Stimulated activated CD8-positive, alpha-beta memory T cell treated with anti-CD3 and anti-CD28 coated beads, Interleukin-12 subunit alpha, Interleukin-12 subunit beta, amount 100 ng/mL, for 4 hours (primary cell): ENCODE measurements around the gene CLCF1.
A peak's percentile ranks its signal among the peaks of the same experiment; 100 is the strongest.

Experiments used
- DNase-seq: peaks from one replicate; pipeline ENCODE4 v3.0.0-alpha.2; 2020; ENCODE audit warnings: low read depth

CLCF1 gene

DNA sequence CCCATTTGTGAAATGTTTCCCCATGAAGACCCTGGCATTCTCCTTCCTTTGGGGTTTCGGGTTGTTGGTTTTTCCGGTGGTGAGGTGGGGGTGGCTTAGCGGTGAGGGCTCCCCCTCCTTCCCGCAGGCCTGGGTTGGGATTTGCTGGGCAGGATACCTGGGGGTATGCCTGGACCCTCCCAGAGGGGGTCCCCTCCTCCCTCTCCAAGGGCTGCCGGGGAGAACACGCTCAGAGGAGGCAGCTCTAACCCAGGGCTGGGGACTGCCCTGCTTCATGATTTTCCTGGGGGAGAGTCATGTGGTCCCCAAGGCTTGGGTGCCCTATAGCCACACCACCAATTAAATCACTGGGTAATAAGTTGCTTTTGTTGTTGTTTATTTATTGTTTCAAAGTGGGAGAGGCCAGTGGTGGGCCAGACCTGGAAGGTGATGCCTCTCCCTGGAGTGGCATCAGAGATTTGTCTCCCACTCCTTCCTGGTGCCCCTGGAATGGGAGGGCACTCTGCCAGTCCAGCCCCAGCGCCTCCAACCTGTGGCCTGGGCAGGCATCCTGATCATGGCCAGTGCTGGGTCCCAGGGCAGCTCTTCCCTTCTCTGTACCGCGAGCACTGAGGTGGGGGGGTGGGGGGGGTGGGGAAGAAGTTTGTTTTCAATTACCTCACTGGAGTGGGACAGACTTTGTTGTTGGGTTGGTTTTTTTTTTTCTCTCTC, 1.3 kb upstream of the CLCF1 start:
- no peak for DNase-seq

- peak; percentile 70 for DNase-seq
These were observed 511 bp upstream of the CLCF1 start for GRCh38 chr11:67373648-67374570.

GRCh38 chr11:67372321-67372992, 941 bp downstream of the CLCF1 start:
- DNase-seq: peak; percentile 16

DNA sequence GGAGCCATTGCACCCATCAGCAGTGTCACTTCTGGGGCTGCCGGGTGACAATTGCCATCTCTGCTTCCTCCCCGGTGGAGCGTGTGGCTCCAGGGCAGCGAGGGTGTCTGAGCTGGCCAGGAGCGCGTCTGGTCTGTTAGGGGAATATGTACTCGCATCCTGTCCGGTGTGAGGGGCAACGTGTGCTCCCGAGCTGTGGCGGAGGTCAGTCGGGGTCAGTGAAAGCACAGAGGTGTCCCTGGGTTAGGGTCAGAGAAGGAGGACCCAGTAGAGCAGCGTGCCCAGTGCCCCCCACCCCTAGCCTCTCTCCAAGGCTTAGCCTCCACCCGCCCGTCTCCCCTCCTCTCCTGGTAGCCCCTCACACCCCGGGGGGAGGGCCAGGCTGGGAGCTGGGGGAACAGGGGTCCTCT, 1.5 kb downstream of the CLCF1 start:
- no peak for DNase-seq

- no peak for DNase-seq
These were observed 2.0 kb downstream of the CLCF1 start for GRCh38 chr11:67371189-67371910.

DNA sequence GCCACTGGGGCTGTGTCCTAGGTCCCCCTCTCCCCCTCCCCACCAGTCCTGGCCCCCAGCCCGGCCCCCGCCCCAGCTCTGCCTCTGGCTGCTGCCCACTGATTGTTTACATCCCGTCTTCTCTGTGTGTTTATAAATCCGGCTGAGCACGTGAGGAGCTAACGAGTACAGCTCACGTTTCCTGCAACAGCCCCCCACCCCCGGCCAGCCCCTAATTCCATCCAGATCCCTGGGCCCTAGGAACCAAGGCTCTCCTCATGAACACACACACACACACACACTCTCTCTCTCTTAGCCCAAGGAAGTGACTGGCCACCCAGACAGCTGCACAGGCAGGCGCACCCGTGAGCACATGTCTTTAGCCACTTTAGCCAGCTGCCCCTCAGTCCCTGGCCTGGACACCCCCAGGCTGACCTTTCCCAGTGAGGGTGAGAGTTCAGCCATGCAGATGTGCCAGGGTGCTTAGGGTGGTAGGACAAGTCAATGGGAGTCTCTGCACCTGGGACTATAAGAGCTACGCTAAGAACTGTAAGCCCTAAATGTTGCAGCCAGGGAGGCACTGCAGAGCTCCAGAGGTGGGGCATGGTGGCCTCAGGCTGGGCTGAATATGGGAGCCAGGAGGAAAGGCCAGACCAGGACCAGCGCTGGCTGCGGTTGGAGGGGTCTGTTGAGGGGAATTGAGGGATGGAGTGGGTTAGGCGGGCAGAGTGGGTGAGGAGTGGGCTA, 2.9 kb downstream of the CLCF1 start:
- no peak for DNase-seq

DNA sequence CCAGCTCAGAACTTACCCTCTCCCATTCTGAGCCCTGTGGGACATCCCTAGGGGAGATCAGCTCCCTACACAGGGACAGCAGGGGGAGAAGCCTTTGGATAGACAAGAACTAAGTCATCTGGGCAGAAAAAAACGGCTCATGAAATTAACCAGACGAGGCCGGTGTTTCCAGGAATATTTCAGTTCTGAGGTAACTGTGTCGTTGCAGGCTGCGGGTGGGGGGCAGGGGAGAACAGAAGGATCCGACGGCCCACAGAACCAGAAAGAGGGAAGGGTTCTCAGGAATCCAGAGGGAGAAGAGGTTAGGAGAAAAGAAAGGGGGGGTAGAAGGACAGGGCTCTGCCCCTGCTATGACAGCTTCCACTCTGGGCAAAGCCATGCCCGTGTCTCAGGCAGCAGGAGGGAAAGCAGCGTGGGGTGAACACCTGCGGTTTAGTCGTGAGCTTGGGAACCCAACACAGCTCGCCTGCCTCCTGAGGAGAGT, 3.6 kb downstream of the CLCF1 start:
- DNase-seq: no peak

DNA sequence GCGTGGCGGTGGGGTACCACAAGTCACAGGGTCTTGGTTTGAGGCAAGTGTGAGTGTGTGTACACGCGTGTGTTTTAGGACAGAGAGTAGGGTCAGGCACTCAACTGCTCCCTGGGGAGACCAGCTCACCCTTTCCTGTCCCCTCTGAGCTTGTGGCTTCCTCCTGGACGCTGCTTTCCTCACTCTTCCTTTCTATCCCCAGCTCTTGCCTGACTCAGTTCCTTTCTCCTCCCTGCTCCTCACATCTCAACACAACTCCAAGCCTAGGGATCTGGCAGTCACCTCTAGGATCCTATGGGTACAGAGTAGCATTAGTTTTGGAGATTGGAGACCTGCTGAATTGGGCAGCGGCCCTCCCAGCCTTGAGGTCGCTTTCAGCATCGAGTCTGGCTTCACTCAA, 4.1 kb downstream of the CLCF1 start:
- no peak for DNase-seq

DNA sequence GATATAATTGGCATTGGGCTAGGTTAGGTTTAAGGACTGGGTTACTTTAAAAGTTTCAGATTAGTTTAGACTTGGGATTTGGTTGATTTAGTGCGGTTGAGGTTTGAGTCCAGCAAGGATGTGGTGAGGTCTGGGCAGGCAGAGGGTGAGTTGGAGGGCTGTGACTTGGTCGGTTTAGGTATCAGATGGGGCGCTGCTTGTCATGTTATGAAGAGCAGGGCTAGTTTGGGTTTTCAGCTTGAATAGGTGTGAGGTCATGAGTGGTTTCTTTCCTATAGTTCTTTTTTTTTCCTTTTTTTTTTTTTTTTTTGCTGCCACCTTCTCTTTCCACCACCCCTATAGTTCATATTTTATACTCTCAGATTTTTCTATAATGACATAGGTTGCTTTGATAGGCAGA, 4.8 kb downstream of the CLCF1 start:
- no peak for DNase-seq

- DNase-seq: no peak
These were observed 5.6 kb downstream of the CLCF1 start for GRCh38 chr11:67367761-67368227.

GRCh38 chr11:67366961-67367760, 6.2 kb downstream of the CLCF1 start:
- DNase-seq: no peak

DNA sequence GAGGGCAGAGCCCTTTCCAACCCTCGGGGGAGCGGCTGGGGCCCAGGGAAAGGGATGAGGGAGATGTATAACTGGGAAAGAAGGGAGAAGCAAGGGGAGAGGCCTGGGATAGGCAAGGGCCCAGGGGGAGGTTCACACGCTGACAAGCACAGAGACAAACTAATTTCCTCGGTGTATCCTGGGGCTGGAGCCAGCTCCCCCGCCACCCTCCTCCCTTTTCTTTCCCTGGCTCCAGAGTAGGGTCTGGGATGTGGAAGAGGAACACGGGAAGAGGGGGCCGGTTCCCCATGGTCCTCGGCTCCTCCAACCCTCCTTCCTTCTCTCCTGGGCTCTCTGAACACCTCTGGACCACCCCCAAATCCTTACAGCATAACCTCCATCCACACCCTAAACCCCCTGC, 6.9 kb downstream of the CLCF1 start:
- DNase-seq: no peak

GRCh38 chr11:67365736-67366444, 7.5 kb downstream of the CLCF1 start:
- DNase-seq: no peak

- DNase-seq: no peak
These were observed 8.3 kb downstream of the CLCF1 start for GRCh38 chr11:67364783-67365722.

GRCh38 chr11:67364169-67364568, 9.2 kb downstream of the CLCF1 start:
- no peak for DNase-seq

- no peak for DNase-seq
These were observed 15.3 kb downstream of the CLCF1 start for GRCh38 chr11:67357831-67358670.

GRCh38 chr11:67356864-67357561, 16.4 kb downstream of the CLCF1 start:
- DNase-seq: peak; percentile 31
